HTERT RPE-1 (cell line): ENCODE results near the gene LRRC32.
"Not testable (repeated sequence)": the region's sequence is repeated elsewhere in the genome, so short reads cannot be mapped to it uniquely, and the experiment has no call there.

ENCODE experiments used
- in situ Hi-C: fragments of 300-500 bp; cut with MboI; formaldehyde crosslinking; loops from 4 replicates; pipeline ENCODE4 v1.14.3; 2020; ENCODE audit warnings: low sequenced_read_pairs

The LRRC32 gene

DNA sequence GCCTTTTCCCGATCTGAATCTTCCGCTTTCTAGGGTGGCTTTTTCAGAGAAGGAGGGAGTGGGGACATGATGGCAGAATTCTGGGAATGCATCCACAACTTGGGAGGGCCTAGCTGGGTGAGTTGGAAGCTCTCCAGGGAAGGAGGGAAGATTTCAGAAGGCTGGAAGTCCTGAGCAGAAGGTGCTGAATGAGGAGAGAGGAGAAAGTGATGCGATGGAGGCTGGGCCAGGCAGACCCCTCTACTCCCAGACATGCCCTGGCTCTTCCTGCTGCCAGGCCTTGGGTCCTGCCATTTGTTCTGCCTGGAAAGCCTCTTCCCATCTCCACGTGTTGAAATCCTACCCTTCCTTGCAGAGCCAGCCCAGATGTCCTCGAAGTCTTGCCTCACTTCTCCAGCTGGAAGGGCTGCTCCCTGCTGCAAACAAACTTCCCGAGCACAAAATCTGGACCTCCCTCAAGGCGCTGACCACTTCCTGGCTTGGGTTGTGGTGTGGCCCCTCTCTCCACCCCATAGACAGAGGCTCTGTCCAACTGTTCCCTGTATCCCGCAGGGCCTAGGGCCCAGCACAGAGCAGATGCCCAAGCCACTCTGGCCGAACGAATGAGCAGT lies 16.8 kb downstream of the LRRC32 start:
- in situ Hi-C loops = no loop called here

DNA sequence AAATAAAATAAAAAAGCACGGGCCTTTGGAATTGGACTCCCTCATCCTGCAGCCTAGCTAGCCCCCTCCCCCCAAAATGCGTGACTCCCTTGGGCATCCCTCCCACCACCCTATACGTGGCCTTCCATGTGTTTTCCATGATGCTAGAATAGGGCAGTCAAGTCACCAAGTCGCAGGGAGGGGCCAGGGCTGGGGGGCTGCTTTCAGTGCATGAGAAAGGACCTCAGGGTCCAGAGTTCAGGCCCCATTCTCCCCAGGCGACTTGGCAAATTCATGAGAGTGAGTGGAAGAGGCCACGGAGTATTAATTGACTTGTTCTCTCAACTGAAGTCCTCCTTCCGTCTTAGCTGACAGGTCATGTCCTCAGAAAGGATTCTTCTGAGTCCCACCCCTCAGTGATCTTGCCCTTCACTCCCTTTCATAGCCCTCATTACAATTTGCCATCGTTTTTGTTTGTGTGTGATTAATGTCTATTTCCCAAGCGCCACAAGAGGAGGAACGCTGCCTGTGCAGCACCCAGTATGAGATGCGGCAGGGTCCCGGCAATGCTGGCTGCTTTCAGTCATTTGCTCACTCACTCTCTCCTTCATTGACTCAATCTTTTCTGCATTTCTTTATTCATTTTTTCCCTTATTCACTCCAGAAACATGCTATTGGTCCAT lies 17.4 kb downstream of the LRRC32 start:
- in situ Hi-C loops = no loop called here

GRCh38 chr11:76649851-76650372 lies 20.6 kb downstream of the LRRC32 start:
- in situ Hi-C loops = no loop called here

GRCh38 chr11:76649011-76649410 lies 21.5 kb downstream of the LRRC32 start:
- in situ Hi-C loops = no loop called here

DNA sequence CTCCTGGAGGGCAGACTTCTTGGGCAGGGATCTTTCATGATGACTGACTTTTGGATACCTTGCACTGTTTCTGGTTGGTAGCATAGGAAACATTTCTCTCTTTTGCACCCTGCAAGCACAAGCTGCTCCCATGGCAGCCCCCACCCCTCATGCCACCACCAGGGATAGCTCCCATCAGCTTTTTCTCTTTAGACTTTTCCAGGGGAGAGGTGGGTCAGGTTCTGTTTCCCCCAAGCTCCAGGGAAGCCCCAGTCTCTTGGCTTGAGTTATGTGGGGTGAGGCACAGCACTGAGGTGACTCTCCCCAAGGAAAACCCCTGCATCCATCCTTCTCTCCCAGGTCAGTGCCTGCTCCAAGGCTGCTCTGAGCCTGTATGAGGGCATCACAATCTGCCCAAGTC lies 22.5 kb downstream of the LRRC32 start:
- in situ Hi-C loops = no loop called here

GRCh38 chr11:76646882-76647534 lies 23.5 kb downstream of the LRRC32 start:
- in situ Hi-C loops = no loop called here

DNA sequence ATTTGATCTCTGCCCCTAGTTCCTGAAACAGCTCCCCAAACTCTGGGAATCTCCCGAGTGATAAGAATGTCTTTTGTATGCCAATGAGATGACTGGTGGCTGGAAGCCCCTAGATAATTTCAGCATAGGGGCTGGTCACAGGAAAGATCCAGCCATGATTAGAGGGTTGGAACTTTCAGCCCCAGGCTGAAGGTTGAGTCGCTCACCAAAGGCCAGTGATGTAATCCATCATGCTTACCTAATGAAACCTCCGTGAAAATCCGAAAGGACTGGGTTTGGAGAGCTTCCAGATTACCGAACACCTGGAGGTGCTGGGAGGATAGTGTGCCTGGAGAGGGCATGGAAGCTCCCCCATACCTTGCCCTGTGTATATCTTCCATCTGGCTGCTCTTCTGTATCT lies 26.0 kb downstream of the LRRC32 start:
- in situ Hi-C loops = no loop called here

DNA sequence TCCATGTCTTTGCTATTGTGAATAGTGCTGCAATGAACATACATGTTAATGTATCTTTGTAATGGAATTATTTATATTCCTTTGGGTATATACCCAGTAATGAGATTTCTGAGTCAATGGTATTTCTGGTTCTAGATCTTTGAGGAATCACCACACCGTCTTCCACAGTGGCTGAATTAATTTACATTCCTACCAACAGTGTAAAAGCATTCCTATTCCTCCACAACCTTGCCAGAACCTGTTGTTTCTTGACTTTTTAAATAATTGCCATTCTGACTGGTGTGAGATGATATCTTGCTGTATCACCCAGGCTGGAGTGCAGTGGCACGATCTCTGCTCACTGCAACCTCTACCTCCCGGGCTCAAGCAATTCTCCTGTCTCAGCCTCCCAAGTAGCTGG lies 26.8 kb downstream of the LRRC32 start:
- in situ Hi-C loops = not testable (repeated sequence)

DNA sequence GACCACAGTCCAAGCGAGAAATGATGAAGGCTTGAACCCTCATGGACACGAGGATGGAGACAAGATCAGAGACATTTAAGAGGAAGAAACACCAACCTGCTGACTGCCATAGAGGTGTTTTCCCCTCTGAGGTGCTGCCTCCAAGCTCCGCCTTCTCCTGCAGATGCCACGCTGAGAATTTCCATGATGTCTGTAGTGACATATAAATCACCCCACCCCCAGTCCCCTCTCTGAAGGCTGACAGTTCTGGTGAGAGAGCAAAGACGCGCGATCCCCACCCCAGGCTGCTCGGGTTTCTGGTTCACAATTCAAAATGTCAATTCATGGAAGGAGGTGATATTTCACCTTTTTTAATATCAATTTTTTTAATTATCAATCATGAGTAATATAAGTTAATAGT lies 28.2 kb downstream of the LRRC32 start:
- in situ Hi-C loops = no loop called here

GRCh38 chr11:76641905-76642304 lies 28.6 kb downstream of the LRRC32 start:
- in situ Hi-C loops = no loop called here

- in situ Hi-C loops = no loop called here
Observed at GRCh38 chr11:76640501-76640900, 30.0 kb downstream of the LRRC32 start.

- in situ Hi-C loops = no loop called here
Observed at GRCh38 chr11:76639621-76640020, 30.9 kb downstream of the LRRC32 start.

- in situ Hi-C loops = no loop called here
Observed at GRCh38 chr11:76638270-76639197, 32.0 kb downstream of the LRRC32 start.

DNA sequence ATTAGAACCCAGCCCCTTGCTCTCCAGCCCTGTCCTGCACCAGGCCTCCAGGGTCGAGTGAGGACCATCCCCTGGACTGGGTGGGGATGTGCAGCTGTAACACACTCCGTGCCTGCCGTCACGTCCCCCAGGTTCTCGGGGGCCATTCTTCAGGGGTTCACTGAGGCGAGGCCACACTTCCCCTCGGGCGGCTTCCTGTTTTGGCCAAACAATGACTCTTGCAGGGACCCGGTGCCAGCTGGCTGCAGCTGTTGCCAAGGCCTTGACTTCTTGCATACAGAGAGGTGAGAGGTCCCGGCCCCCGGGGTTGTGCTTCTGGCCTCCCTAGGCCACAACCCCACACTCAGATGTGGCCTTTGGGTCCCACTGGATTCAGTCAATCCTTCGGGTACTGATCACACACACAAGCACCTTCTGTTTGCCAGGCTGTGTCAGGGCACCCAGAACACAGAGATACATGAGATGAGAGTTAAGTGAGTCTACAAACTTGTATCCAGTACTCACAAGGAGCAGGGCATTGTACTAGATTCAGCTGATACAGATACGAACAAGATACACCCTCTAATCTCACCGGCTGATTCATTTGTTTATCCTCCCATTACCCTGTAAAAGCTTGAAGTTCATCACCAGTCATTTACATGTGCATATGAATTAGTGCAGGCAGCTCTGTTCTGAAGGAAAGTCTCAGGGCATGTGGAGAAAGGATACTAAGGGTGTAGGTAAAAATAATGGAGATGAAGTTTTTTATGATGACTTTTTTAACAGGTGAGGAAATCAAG lies 32.9 kb downstream of the LRRC32 start:
- in situ Hi-C loops = no loop called here

DNA sequence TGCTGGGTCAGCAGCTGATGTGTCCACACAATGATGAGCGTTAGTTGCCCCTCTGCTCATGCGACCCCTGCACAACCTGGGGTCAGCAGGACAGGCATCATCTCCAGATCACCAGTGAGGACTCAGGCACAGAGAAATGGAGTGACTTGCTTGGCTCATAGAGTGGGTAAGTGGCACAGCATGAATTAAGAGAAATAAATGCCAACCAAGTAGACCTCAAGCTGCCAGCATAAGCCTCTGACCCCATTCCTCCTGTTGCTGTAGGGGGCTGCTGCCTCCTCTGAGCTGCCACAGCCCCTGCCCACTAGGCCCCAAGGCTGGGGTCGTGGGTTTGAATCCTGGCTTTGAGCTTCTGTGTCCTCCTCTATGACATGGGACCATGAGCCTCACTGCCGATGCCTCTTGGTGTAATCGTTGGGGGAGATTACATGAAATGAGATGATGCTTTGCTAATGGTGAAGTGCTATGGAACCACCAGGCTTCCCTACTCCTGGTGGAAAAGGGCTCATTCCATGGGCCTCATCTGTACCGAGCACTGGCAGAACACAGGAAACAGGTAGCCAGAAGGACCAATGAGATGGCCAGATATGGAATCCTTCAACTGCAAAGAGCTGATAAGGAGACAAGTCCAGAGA lies 33.6 kb downstream of the LRRC32 start:
- in situ Hi-C loops = no loop called here

GRCh38 chr11:76635991-76636738 lies 34.4 kb downstream of the LRRC32 start:
- in situ Hi-C loops = no loop called here

DNA sequence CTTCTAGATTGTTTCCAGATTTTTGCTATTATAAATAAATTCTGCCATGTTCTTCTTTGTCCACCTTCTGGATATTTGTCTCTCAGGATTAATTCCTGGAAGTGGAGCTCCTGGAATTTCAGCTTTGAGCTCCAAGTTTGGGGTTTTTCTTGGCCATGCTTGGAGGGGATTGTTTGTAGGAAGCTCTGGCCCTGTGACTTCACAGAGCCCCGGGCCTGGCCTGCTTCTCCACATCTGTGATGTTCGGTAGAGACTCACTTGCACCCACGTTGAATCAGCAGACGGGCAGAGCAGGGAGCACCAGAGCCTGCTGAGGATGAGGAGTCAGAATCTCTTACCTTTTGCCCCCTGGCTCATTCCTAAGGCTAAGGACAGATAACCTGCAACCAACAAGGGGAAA lies 35.7 kb downstream of the LRRC32 start:
- in situ Hi-C loops = no loop called here

- in situ Hi-C loops = no loop called here
Observed at GRCh38 chr11:76632492-76632891, 38.1 kb downstream of the LRRC32 start.
